ENCODE measurements around the gene CSMD2. TPM values are rescaled to one million over a fixed set of nuclear protein-coding genes. Genes with fewer than 3 reads are reported as not detected.

The CSMD2 gene
- total and polyA plus RNA-seq, 2 of the 8 experiments (the other 6 are each of a cell fraction or from before 2014, with no cell fraction given) = 7.0 to 14.7 TPM

- no peak for TF ChIP-seq CHD7 (IDR thresholded peaks at IDR 0.05; ENCODE audit: insufficient replicate concordance, low read length)
- TF ChIP-seq TBP (IDR thresholded peaks at IDR 0.05; ENCODE audit: low read depth, low read length) = no peak
- no peak for TF ChIP-seq KDM1A (IDR thresholded peaks at IDR 0.05; ENCODE audit: borderline replicate concordance, low read length)
- no peak for TF ChIP-seq SP2 (IDR thresholded peaks at IDR 0.05; ENCODE audit: low read length)
- TF ChIP-seq PHF8 (conservative IDR thresholded peaks at IDR 0.05; ENCODE audit: low read depth, low read length) = no peak
- no peak for TF ChIP-seq GTF2F1 (IDR thresholded peaks at IDR 0.05; ENCODE audit: borderline replicate concordance, low read depth, low read length)
- TF ChIP-seq CHD2 (IDR thresholded peaks at IDR 0.05; ENCODE audit: low read length) = no peak
These were observed 563.3 kb downstream of the CSMD2 start (continued) for GRCh38 chr1:33601751-33602150.
